SK-N-SH treated with all-trans-retinoic acid at 6 μM for 48 hours (cell line): Measurements from ENCODE around the gene GPC5.

Experiments
- ATAC-seq: fragments of 200-7000 bp; cut with Tn5 transposase; 3 replicates; pipeline ENCODE4 v1.9.1; 2020; ENCODE audit warnings: mild to moderate bottlenecking, moderate library complexity
- ARNTL ChIP-seq: fragments of 450-650 bp; formaldehyde crosslinking; IDR thresholded peaks from 2 replicates; pipeline ENCODE4 v1.5.0; 2020; ENCODE audit warnings: low read depth, mild to moderate bottlenecking, moderate library complexity, borderline replicate concordance
- BACH2 ChIP-seq: fragments of 250-450 bp; sonication (Bioruptor Pico); IDR thresholded peaks from 2 replicates; pipeline ENCODE4 v1.9.0; 2021; ENCODE audit warnings: mild to moderate bottlenecking, borderline replicate concordance
- CSDC2 ChIP-seq: fragments of 250-450 bp; sonication (Bioruptor Pico); IDR thresholded peaks from 2 replicates; pipeline ENCODE4 v1.5.0; 2020; ENCODE audit warnings: mild to moderate bottlenecking, moderate library complexity
- CSRNP3 ChIP-seq: fragments of 250-450 bp; sonication (Bioruptor Pico); IDR thresholded peaks from 2 replicates; pipeline ENCODE4 v1.5.1; 2021; ENCODE audit warnings: mild to moderate bottlenecking, moderate library complexity
- ESRRG ChIP-seq: fragments of 250-450 bp; sonication (Bioruptor Pico); IDR thresholded peaks from 2 replicates; pipeline ENCODE4 v1.6.1; 2021; ENCODE audit warnings: mild to moderate bottlenecking
- GLIS3 ChIP-seq: fragments of 250-450 bp; sonication (Bioruptor Pico); IDR thresholded peaks from 2 replicates; pipeline ENCODE4 v1.5.0; 2020; ENCODE audit warnings: mild to moderate bottlenecking, moderate library complexity
- ISL1 ChIP-seq: fragments of 250-450 bp; sonication (Bioruptor Pico); IDR thresholded peaks from 2 replicates; pipeline ENCODE4 v2.1.2; 2022; ENCODE audit warnings: mild to moderate bottlenecking, moderate library complexity
- OSR1 ChIP-seq: fragments of 250-450 bp; sonication (Bioruptor Pico); IDR thresholded peaks from 2 replicates; pipeline ENCODE4 v1.8.0; 2022; ENCODE audit warnings: moderate library complexity, mild to moderate bottlenecking, inconsistent platforms
- PATZ1 ChIP-seq: fragments of 250-450 bp; sonication (Bioruptor Pico); IDR thresholded peaks from 2 replicates; pipeline ENCODE4 v1.8.0; 2020; ENCODE audit warnings: mild to moderate bottlenecking, moderate library complexity, borderline replicate concordance
- PPARA ChIP-seq: fragments of 250-450 bp; sonication (Bioruptor Pico); IDR thresholded peaks from 2 replicates; pipeline ENCODE4 v1.5.0; 2020; ENCODE audit warnings: mild to moderate bottlenecking, borderline replicate concordance
- TCF4 ChIP-seq: fragments of 250-450 bp; sonication (Bioruptor Pico); IDR thresholded peaks from 2 replicates; pipeline ENCODE4 v1.8.0; 2021; ENCODE audit warnings: mild to moderate bottlenecking, moderate library complexity, borderline replicate concordance
- TOX ChIP-seq: fragments of 250-450 bp; sonication (Bioruptor Pico); IDR thresholded peaks from 2 replicates; pipeline ENCODE4 v1.8.0; 2021; ENCODE audit warnings: mild to moderate bottlenecking, moderate library complexity, borderline replicate concordance
- ZC3H10 ChIP-seq: fragments of 250-450 bp; sonication (Bioruptor Pico); IDR thresholded peaks from 2 replicates; pipeline ENCODE4 v1.5.1; 2021; ENCODE audit warnings: mild to moderate bottlenecking, moderate library complexity
- ZFP3 ChIP-seq: fragments of 250-450 bp; sonication (Bioruptor Pico); IDR thresholded peaks from 2 replicates; pipeline ENCODE4 v1.5.0; 2020; ENCODE audit warnings: mild to moderate bottlenecking, moderate library complexity
- ZFP30 ChIP-seq: fragments of 450-650 bp; formaldehyde crosslinking; IDR thresholded peaks from 2 replicates; pipeline ENCODE4 v1.5.0; 2022; ENCODE audit warnings: mild to moderate bottlenecking, moderate library complexity
- ZNF565 ChIP-seq: fragments of 450-650 bp; formaldehyde crosslinking; conservative IDR thresholded peaks from 2 replicates; pipeline ENCODE4 v1.5.0; 2020; ENCODE audit warnings: low read depth, mild to moderate bottlenecking, moderate library complexity
- ZNF70 ChIP-seq: fragments of 450-650 bp; formaldehyde crosslinking; IDR thresholded peaks from 2 replicates; pipeline ENCODE4 v1.5.0; 2020; ENCODE audit warnings: mild to moderate bottlenecking, moderate library complexity
- ZNF8 ChIP-seq: fragments of 450-650 bp; formaldehyde crosslinking; IDR thresholded peaks from 2 replicates; pipeline ENCODE4 v1.5.0; 2020; ENCODE audit warnings: mild to moderate bottlenecking, moderate library complexity
- TF ChIP-seq, protein P1 (sequence below): fragments of 250-450 bp; sonication (Bioruptor Pico); IDR thresholded peaks from 2 replicates; pipeline ENCODE4 v1.8.0; 2021; ENCODE audit warnings: low read depth, mild to moderate bottlenecking, moderate library complexity, borderline replicate concordance
- TF ChIP-seq, protein P2 (sequence below): fragments of 250-450 bp; sonication (Bioruptor Pico); IDR thresholded peaks from 2 replicates; pipeline ENCODE4 v1.5.1; 2020; ENCODE audit warnings: low read depth, mild to moderate bottlenecking, moderate library complexity

GPC5 gene

DNA sequence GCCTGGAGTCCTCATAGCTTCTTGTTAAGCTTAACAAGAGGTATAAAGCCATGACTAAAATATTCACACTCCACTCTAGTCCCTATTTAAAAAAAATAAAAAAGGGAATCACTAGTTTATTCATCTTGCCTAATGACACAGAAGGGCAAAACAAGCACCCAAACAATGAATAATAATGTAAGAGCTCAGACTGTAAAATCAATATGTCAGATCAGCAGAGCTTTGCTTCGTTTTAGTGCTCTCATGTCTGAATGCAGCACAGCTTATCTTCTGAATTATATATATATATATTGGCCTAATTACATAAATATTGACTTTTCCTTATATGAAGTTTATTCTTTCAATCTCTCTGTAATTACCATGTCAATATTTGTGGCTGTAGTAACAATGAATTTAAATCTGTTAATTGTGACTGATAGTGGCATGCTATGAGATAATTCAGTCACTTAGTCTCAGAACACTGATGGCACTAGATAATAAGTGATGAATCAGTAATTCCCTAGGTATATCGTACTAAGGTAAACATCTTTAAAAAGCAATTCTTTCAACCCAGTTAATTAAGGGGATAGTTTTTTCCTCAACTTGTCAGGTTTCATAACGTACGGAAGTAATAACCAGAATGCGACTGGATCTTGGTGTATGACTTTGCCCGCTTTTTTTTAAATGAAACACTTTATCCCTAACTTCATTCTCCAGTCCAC lies 1466.3 kb downstream of the GPC5 start:
- TF ChIP-seq BACH2 (CRISPR knock-in tag) (no peak), ESRRG (CRISPR knock-in tag) (no peak), ARNTL (CRISPR knock-in tag) (no peak), CSDC2 (CRISPR knock-in tag) (no peak), TCF4 (CRISPR knock-in tag) (no peak), ZFP3 (CRISPR knock-in tag) (no peak), ZC3H10 (CRISPR knock-in tag) (no peak), TOX (no peak), GLIS3 (CRISPR knock-in tag) (no peak), ZFP30 (CRISPR knock-in tag) (no peak), OSR1 (CRISPR knock-in tag) (no peak)
- TF ChIP-seq, protein P1, sequence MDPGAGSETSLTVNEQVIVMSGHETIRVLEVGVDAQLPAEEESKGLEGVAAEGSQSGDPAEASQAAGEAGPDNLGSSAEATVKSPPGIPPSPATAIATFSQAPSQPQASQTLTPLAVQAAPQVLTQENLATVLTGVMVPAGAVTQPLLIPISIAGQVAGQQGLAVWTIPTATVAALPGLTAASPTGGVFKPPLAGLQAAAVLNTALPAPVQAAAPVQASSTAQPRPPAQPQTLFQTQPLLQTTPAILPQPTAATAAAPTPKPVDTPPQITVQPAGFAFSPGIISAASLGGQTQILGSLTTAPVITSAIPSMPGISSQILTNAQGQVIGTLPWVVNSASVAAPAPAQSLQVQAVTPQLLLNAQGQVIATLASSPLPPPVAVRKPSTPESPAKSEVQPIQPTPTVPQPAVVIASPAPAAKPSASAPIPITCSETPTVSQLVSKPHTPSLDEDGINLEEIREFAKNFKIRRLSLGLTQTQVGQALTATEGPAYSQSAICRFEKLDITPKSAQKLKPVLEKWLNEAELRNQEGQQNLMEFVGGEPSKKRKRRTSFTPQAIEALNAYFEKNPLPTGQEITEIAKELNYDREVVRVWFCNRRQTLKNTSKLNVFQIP: no peak
- no peak for ATAC-seq

DNA sequence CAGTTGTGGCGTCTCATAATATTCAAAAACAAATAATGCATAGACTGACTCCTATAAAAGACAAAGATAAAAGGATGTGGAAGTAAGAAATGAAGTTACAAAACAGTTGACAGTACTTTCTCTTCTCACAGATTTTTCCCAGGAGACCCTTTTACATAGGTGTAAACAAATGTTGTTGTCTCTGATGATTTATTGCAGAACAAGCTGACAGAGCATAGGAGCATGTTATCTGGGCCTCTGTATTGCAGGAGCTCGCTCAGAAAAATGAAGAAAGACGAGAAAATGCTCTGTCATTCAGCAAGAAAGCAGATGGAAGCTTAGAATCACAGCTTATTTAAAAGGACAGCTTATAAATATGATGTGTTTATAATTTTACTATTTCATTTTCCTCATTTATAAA lies 1474.6 kb downstream of the GPC5 start:
- ATAC-seq: no peak
- TF ChIP-seq ZFP30 (CRISPR knock-in tag) (no peak), PATZ1 (CRISPR knock-in tag) (no peak), ZNF565 (CRISPR knock-in tag) (no peak), PPARA (CRISPR knock-in tag) (no peak), BACH2 (CRISPR knock-in tag) (no peak), ESRRG (CRISPR knock-in tag) (no peak), GLIS3 (CRISPR knock-in tag) (no peak), CSRNP3 (CRISPR knock-in tag) (no peak), OSR1 (CRISPR knock-in tag) (no peak), ARNTL (CRISPR knock-in tag) (no peak)
- TF ChIP-seq, all 23 proteins: peak for 0

DNA sequence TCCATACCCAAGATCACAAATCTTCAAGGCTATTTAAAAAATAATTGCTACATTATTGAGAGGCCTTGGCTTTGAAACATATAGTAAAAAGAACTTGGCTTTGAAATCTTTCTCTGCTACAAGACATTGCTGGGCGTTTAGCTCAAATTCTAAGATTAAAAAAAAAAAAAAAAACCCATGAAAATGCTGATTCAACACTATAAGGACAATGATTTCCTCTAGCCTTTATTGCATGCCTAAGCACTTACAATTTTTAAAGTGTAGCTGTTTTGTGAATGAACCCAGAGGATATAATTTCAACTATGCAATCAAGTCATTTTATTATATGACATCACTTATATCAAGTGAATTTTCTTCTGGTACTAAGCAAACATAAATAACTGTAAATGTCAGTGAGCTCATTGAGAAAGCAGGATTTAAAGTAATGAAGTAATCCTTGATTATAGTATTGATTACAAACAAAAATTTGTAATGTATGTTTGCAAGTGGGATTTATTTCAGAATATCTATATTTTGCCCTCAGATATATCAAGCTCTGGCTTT lies 1488.2 kb downstream of the GPC5 start:
- no peak for TF ChIP-seq ZNF565 (CRISPR knock-in tag)
- no peak for TF ChIP-seq PATZ1 (CRISPR knock-in tag)
- no peak for TF ChIP-seq ZNF70 (CRISPR knock-in tag)
- no peak for TF ChIP-seq CSDC2 (CRISPR knock-in tag)
- TF ChIP-seq ZC3H10 (CRISPR knock-in tag): no peak
- no peak for ATAC-seq

GRCh38 chr13:92894447-92894846 lies 1496.0 kb downstream of the GPC5 start:
- no peak for TF ChIP-seq ARNTL (CRISPR knock-in tag)
- TF ChIP-seq GLIS3 (CRISPR knock-in tag): no peak
- TF ChIP-seq ZNF565 (CRISPR knock-in tag): no peak
- no peak for TF ChIP-seq CSDC2 (CRISPR knock-in tag)
- TF ChIP-seq OSR1 (CRISPR knock-in tag): no peak
- no peak for TF ChIP-seq ISL1 (CRISPR knock-in tag)
- TF ChIP-seq ZNF70 (CRISPR knock-in tag): no peak
- no peak for TF ChIP-seq TOX
- no peak for TF ChIP-seq ZNF8
- no peak for TF ChIP-seq PATZ1 (CRISPR knock-in tag)
- no peak for TF ChIP-seq PPARA (CRISPR knock-in tag)
- no peak for TF ChIP-seq ZFP3 (CRISPR knock-in tag)
- TF ChIP-seq, protein P2, sequence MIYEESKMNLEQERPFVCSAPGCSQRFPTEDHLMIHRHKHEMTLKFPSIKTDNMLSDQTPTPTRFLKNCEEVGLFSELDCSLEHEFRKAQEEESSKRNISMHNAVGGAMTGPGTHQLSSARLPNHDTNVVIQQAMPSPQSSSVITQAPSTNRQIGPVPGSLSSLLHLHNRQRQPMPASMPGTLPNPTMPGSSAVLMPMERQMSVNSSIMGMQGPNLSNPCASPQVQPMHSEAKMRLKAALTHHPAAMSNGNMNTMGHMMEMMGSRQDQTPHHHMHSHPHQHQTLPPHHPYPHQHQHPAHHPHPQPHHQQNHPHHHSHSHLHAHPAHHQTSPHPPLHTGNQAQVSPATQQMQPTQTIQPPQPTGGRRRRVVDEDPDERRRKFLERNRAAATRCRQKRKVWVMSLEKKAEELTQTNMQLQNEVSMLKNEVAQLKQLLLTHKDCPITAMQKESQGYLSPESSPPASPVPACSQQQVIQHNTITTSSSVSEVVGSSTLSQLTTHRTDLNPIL: no peak
- ATAC-seq: no peak
